HG02610 (cell line): ENCODE results near the gene ZBTB25.

ENCODE experiments used
- ATAC-seq: cut with Tn5 transposase; IDR thresholded peaks from one replicate; pipeline ENCODE4 v1.9.1; 2021; ENCODE audit warnings: mild to moderate bottlenecking, moderate library complexity; ENCODE audit not compliant: unreplicated experiment

ZBTB25 gene

DNA sequence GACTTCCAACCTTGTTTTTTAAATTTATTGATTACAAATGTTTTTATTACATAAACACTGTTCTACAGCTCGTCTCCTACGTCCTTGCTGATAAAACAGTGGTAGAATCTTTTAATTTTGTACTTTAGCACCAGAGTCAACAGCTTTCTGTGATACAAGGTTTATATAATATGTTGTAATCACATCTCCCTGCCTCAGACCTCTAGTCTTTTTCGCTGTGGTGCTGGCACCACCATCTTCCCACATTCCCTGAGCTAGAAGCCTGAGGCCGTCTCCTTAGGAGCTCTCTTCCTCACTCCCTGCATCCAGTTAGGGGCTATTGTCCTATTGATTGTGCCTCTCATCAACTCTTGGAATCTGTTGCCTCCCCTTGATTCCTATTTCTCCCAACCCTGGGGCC, 98.3 kb downstream of the ZBTB25 start:
- ATAC-seq, result no peak

- ATAC-seq, result no peak
Observed at GRCh38 chr14:64401949-64402348, 101.7 kb downstream of the ZBTB25 start.

DNA sequence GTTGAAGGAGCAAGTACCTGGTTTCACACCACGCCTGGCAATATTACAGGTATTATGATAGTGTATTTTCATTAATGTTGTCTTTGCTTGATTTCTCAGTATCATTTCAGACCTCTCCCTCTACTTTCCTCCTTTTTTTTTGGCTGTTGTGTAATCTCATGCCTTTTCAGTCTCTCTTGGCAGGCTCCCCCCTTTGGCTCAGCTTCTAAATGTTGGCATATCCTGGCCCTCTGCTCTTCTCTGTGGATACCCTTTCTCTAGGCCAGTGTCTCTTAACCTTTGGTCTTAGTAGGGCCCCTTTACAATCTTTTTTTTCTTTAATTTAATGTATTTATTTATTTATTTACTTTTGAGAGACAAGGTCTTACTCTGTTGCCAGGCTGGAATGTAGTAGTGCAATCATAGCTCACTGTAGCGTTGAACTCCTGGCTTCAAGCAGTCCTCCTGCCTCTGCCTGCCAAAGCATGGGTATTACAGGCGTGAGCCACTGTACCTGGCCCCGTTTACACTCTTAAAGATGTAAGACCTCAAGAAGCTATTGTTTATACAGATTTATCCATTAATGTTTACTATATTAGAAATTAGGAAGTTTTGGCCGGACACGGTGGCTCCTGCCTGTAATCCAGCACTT, 102.7 kb downstream of the ZBTB25 start:
- ATAC-seq, result no peak
